ENCODE results near the gene ABCB9. TPM values are rescaled to one million over a fixed set of nuclear protein-coding genes. Genes with fewer than 3 reads are reported as not detected.

ABCB9 gene
- total and polyA plus RNA-seq, 2 of the 8 experiments (the other 6 are each of a cell fraction or from before 2014, with no cell fraction given): 3.8 to 8.0 TPM

DNA sequence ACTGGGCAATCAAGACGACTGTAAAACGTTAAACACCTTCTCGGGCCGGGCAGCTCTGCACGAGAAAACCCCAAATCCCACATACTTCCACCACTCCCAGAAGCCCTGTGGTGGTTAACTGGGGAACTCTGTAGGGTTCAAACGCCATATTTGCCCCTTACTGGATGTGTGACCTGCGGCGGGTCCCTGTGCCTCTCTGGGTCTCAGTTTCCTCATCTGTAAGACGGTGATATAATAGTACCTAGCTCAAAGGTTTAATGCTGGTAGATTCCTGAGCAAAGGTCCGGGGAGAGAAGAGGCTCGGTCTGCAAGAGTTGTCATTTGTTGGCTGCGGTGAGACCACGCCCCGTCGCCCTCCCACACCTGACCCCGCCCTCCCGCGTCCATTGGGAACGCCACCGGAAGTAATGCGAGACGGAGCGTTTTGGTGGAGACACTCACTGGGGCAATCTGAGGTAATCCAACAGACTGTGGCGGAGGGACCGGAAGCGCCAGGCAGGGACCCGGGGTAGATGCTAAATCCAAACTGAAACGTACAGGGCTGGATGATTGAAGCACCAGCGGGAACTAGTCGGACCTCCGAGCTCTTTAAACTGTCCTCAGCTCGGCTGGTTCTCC lies 8.1 kb upstream of the ABCB9 start (continued):
- TF ChIP-seq, protein P1, sequence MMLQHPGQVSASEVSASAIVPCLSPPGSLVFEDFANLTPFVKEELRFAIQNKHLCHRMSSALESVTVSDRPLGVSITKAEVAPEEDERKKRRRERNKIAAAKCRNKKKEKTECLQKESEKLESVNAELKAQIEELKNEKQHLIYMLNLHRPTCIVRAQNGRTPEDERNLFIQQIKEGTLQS (IDR thresholded peaks at IDR 0.05; ENCODE audit: insufficient read depth, low read depth, low read length): no peak
- no peak for TF ChIP-seq SAP30 (IDR thresholded peaks at IDR 0.05; ENCODE audit: insufficient read depth, insufficient replicate concordance, low read length)
- TF ChIP-seq CTBP2 (IDR thresholded peaks at IDR 0.05; ENCODE audit: borderline replicate concordance, insufficient read depth, insufficient read length, low read length): no peak
- TF ChIP-seq CBX5 (IDR thresholded peaks at IDR 0.05; ENCODE audit: low read depth, low read length): no peak
- TF ChIP-seq JUND (IDR thresholded peaks at IDR 0.05; ENCODE audit: low read length): peak; percentile 59; the same call in 1 of the 2 replicates
- no peak for TF ChIP-seq RAD21 (IDR thresholded peaks at IDR 0.05 in 1 of 2, conservative IDR thresholded peaks at IDR 0.05 in 1 of 2; ENCODE audit: low read depth in 2 of 2, low read length in 2 of 2)
- TF ChIP-seq FOSL1 (IDR thresholded peaks at IDR 0.05; ENCODE audit: insufficient read depth, low read depth, low read length): no peak
- TF ChIP-seq GABPA (IDR thresholded peaks at IDR 0.05; ENCODE audit: borderline replicate concordance, insufficient read depth, low read length): peak; percentile 99
- no peak for TF ChIP-seq SP2 (IDR thresholded peaks at IDR 0.05; ENCODE audit: low read length)
- no peak for TF ChIP-seq HDAC2 (IDR thresholded peaks at IDR 0.05; ENCODE audit: borderline replicate concordance in 1 of 2, low read depth in 2 of 2, low read length in 2 of 2)
- TF ChIP-seq, protein P2, sequence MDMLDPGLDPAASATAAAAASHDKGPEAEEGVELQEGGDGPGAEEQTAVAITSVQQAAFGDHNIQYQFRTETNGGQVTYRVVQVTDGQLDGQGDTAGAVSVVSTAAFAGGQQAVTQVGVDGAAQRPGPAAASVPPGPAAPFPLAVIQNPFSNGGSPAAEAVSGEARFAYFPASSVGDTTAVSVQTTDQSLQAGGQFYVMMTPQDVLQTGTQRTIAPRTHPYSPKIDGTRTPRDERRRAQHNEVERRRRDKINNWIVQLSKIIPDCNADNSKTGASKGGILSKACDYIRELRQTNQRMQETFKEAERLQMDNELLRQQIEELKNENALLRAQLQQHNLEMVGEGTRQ (IDR thresholded peaks at IDR 0.05; ENCODE audit: low read length): peak; percentile 39; the same call in 1 of the 2 replicates
- TF ChIP-seq, protein P3, sequence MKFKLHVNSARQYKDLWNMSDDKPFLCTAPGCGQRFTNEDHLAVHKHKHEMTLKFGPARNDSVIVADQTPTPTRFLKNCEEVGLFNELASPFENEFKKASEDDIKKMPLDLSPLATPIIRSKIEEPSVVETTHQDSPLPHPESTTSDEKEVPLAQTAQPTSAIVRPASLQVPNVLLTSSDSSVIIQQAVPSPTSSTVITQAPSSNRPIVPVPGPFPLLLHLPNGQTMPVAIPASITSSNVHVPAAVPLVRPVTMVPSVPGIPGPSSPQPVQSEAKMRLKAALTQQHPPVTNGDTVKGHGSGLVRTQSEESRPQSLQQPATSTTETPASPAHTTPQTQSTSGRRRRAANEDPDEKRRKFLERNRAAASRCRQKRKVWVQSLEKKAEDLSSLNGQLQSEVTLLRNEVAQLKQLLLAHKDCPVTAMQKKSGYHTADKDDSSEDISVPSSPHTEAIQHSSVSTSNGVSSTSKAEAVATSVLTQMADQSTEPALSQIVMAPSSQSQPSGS (IDR thresholded peaks at IDR 0.05; ENCODE audit: low read length): peak; percentile 89
- peak; percentile 69; the same call in 1 of the 2 replicates for TF ChIP-seq YY1 (IDR thresholded peaks at IDR 0.05; ENCODE audit: low read depth, low read length)
- peak; percentile 63; the same call in 1 of the 2 replicates for TF ChIP-seq TAF1 (IDR thresholded peaks at IDR 0.05; ENCODE audit: low read depth, low read length)

Measured in H1 (cell line).